GM18502 (cell line): ENCODE data around the gene C21orf58.
A peak's percentile ranks its signal among the peaks of the same experiment; 100 is the strongest.
"Not testable (repeated sequence)": the region's sequence is repeated elsewhere in the genome, so short reads cannot be mapped to it uniquely, and the experiment has no call there.

ENCODE experiments used
- ATAC-seq: cut with Tn5 transposase; IDR thresholded peaks from one replicate; pipeline ENCODE4 v1.9.1; 2021; ENCODE audit warnings: mild to moderate bottlenecking; ENCODE audit not compliant: unreplicated experiment, poor library complexity

Gene C21orf58

DNA sequence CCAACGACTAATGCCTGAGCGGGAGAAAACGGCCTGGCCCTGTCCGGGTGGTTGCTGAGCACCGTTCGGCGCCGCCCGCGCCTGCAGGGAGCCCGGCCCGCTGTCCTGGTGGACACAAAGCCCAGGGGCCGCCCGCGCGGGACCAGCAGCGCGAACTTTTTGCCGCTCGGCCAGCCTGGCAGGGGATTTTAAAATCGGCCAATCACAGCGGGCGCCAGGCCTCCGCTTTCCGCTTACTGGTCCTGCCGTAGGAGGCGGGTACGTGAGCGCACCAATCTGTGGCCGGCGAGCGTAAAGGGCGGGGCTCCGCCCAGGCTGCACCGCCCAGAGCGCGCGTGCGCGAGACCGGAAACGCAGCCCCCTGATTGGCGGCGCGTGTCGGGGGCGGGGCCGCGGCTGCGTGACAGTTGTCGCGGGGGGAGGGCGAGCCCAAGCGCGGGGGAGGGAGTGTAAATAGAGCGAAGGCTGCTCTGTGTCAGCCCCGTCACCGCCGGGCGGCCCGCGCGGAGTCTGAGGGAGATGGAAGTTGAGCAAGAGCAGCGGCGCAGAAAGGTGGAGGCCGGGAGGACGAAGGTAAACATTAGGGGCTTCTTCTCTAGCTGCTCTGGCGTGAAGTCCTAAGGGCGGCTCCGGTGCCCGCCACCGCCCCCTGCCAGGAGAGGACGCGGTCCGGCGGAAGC is at the start of gene C21orf58, which contains the start of gene PCNT:
Gene C21orf58, minus strand, starts transcription at position 161 of the 680 bp plus-strand sequence. CDS start 1,132 bp downstream, outside the sequence.
Gene PCNT, plus strand, starts transcription at position 447 of the 680 bp plus-strand sequence. Its CDS starts 73 bp downstream, at position 520.
- ATAC-seq = peak; percentile 82

DNA sequence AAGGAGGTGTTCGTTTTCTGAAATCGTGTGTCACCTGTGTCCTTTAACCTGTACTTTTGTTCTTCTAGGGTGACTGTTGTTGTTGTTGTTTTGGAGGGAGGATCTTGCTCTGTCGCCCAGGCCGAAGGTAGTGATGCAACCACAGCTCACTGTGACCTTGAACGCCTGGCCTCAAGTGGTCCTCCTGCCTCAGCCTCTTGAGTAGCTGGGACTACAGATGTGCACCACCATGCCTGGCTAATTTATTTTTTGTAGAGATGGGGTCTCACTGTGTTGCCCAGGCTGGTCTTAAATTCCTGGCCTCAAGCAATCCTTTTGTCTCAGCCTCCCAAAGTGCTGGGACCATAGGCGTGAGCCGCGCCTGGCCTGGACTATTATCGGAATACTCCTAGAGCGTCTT is 49.3 kb upstream of the C21orf58 start:
- ATAC-seq = not testable (repeated sequence)

DNA sequence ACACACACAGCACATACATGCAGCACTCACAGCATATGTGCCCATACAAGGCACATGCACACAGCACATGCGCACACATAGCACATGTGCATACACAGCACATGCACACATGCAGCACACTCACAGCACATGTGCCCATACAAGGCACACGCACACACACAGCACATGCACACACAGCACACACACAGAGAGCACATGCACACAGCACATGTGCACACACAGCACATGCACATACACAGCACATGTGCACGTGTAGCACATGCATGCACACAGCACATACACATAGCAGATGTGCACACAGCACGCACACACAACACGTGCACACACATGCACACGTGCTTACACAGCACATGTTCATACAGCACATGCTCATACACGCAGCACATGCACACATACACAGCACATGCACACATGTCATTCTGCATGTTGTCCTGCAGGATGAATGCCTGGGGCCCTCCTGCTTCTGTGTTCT is 48.4 kb upstream of the C21orf58 start:
- ATAC-seq = no peak

DNA sequence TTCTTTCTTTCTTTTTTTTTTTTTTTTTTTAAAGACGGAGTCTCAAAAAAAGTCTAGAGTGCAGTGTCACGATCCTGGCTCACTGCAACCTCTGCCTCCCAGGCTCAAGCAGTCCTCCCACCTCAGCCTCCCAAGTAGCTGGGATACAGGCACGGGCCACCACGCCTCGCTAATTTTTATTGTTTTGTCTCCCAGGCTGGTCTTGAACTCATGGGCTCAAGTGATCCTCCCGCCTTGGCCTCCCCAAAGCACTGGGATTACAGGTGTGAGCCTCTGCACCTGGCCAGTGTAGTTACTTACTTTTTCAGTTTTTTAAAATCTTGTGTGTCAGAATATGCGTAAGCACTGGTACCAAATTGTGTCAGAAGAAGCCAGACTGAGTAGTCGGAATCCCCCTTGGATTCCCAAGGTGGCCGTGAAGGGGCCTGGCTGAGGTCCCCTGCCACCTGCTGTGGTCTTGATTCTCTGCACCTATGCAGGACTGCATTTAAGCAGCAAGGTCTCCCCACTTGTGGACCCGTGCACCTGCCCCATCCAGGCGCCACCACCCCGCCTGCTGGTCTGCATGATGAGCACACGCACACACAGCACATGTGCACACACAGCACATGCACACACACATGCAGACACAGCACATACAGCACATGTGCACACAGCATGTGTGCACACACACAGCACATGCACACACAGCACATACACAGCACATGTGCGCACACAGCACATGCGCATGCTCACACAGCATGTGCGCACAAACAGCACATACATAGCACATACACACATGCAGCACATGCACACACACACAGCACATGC is 47.7 kb upstream of the C21orf58 start:
- ATAC-seq = no peak

DNA sequence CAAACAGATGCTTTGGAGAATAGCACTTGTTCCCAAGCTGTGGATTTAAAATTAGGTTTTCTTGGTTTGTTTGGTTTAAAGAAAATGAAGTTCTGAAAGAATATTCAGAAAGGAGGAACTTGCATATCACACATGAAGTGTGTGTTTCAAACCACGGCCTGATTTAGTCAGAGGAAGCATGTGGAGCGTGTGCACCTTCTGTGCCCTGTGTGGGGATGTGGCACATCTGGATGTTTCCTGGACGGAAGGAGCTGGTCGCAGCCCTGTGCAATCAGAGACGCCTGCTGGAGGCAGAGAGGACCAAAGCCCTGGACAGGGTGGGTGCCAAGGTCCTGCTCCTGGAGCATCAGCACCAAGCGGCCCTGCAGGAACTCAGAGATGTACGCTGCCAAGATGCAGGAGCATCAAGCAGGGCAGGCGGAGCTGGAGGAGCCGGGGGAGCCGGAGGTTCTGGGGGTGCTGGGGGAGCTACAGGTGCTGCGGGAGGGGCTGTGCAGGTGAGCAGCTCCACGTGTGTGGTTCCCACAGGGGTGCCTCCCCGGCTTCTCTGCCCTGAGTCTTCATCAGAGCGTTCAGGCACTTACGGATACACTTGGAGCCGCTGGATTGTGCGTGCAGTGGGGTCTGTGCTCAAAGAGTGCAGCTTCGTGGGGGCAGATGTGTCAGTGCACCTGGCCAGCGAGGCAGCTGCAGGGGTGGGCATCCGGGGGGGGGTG is 46.0 kb upstream of the C21orf58 start:
- ATAC-seq = no peak

DNA sequence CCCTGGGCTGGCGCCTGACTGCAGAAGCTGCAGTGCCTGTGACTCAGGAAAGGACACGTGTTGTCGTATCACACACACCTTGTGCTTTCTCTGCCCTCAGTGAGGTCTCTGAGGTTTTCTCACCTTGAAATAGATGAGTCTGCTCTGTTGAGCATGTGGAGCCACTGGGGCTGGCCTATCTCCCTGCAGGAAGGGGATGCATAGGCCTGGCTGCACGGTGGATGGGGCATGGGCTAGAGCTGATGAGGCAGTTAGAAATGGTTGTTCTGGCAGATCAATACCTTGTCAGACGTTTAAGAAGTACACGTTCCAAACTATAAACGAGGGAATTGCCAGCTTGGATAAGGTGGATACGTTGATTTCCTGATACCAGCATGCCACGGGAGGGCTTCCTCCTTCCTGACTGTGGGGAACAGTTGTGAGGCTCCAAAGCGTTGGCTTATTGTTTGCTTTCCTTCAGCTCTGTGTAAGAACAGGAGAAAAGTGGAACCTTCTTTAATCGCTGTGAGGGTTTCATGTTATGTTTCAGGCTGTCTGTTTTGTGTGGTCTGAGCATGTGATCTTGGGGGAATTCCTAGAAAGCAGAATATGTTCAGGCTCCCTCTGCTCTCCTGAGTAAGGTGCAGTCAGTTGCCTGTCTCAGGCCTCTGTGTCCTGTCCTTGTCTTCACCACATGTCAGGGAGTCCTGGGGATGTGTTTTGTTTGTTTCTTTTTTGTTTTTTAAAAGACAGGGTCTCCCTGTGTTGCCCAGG is 45.0 kb upstream of the C21orf58 start:
- ATAC-seq = peak; percentile 50

DNA sequence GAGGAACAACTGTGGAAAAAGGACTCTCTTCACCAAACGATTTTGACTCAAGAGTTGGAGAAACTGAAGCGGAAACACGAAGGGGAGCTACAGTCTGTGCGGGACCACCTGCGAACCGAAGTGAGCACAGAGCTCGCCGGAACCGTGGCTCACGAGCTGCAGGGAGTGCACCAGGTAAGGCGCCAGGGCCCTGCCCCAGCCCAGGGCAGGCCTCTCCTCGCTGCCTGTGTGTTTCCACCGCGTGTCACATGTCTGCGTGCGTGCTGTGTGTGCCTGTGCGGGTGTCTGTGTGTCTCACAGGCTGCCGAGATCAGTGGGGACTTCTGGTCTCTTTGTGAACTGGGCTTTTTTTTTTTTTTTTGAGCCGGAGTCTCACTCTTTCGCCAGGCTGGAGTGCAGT is 43.3 kb upstream of the C21orf58 start:
- ATAC-seq = no peak

DNA sequence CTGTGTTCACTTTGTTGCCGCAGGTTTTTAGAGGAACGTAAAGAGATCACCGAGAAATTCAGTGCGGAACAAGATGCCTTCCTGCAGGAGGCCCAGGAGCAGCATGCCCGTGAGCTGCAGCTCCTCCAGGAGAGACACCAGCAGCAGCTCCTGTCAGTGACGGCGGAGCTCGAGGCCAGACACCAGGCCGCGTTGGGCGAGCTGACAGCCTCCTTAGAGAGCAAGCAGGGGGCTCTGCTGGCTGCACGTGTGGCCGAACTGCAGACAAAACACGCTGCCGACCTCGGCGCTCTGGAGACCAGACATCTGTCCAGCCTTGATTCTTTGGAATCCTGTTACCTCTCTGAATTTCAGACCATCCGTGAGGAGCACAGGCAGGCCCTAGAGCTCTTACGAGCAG is 42.9 kb upstream of the C21orf58 start:
- no peak for ATAC-seq

DNA sequence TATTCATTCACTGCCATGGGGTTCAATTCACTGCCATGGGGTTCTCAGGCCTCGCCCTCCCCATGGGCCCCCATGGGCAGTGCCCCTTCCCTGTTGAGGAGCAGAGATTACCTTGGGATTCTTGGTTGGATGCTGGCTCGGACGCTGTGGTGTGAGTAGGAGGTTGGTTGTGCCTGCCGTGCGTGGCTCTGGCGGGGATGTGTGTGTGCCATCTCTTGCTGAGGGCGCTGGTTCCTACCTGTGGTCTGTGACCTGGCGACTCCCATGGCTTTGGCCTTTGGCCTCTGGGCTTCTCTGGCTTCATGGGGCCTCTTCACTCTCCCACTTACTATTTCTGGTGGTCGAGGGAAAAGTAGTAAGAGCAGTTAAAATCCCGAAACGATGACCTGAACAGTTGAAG is 42.4 kb upstream of the C21orf58 start:
- no peak for ATAC-seq

DNA sequence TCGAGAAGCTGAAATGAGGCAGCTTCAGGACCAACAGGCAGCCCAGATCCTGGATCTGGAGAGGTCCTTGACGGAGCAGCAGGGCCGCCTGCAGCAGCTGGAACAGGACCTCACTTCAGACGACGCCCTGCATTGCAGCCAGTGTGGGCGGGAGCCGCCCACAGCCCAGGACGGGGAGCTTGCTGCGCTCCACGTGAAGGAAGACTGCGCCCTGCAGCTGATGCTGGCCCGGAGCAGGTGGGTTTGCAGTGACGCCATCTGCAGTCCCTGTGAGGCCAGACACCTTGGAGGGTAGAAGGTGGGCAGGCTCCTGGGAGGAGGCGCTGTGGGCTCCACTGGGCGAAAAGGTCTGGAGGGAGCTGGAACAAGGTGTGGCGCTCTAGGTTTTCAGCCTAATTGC is 40.0 kb upstream of the C21orf58 start:
- ATAC-seq = no peak

DNA sequence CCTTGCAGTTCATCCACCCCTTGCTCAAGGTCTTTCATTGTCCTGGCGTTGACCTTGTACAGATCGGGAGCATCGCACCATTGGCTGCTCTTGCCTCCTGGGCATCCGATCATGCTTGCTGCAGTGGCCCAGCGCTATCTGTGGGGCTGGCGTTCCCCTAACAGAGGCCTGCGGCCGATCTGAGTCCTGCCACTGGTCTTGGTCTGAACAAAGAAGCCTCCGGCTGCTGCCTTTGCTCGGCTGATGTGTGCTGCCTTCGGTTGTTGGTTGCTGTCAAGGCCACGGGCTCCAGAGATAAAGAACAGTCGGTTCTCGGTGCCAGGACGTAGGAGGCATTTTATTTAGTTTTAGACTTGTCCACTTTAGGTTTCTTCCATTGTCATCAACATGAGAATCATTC is 39.3 kb upstream of the C21orf58 start:
- no peak for ATAC-seq

DNA sequence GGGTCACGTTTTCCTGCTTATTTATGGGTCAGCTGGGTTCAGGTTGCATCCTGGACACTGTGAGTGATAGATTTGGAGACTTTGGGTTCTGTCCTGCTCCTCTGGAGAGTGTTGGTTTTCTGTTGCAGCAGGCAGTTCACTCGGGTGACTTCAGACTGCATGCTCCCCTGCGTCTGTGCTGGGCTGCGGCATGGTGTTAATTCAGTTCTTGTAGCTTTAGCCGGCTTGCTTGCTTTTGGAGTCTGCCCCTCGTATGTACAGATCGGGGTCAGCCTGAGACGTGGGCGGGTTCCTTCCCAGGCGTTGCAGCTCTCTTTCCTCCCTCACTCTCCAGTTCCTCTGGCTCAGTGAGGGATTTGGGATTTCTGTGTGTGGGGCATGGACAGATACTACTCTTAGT is 38.3 kb upstream of the C21orf58 start:
- ATAC-seq = no peak

DNA sequence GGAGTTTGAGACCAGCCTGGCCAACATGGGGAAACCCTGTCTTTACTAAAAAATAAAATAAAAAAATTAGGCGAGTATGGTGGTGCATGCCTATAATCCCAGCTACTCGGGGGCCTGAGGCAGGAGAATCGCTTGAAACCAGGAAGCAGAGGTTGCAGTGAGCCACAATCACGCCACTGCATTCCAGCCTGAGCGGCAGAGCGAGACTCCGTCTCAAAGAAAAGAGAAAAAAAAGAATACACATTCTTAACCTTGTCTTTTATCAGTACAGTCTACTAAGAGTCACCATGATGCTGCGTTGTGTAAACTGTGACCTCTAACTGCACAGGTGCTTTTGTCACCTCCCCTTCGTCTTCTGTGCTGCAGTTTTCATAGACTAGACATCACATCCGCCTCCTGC is 37.5 kb upstream of the C21orf58 start:
- no peak for ATAC-seq

DNA sequence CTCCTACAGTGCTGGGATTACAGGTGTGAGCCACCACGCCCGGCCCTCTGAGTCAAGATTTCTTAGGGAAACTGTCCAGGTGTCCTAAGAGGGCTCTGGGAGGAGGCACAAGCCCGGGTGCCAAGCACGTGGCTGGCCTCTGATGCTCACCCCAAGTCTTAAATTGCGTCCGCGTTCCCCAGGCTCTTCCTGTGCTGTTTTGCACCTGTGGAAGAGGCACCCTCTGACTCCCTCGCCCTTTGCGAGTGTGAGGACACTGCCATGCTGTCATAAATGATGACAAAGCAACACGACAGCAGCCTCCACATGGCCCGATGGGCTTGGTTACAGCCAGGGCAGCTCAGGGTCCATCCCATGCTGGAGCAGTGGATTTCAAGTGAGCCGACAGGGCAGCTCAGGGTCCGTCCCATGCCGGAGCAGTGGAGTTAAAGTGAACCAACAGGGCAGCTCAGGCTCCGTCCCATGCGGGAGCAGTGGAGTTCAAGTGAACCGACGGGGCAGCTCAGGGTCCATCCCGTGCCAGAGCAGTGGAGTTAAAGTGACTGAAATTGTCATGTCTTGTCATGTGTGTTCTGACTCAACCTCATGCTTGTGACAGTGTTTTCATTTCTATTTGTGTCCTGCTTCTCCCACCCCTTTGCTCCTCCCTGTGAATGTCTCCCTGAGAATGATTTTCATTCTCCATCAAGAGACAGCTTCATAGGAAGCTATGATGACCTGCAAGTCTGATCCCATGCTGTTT is 34.2 kb upstream of the C21orf58 start:
- no peak for ATAC-seq

DNA sequence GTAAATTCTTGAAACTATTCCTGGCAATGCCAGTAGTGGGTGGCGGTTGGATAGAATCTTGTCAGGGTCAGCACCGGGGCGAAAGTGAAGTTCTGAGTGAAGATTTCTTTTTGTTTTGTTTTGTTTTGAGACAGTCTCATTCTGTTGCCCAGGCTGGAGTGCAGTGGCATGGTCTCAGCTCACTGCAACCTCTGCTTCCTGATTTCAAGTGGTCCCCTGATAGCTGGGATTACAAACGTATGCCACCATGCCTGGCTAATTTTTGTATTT is 33.6 kb upstream of the C21orf58 start:
- ATAC-seq = no peak

DNA sequence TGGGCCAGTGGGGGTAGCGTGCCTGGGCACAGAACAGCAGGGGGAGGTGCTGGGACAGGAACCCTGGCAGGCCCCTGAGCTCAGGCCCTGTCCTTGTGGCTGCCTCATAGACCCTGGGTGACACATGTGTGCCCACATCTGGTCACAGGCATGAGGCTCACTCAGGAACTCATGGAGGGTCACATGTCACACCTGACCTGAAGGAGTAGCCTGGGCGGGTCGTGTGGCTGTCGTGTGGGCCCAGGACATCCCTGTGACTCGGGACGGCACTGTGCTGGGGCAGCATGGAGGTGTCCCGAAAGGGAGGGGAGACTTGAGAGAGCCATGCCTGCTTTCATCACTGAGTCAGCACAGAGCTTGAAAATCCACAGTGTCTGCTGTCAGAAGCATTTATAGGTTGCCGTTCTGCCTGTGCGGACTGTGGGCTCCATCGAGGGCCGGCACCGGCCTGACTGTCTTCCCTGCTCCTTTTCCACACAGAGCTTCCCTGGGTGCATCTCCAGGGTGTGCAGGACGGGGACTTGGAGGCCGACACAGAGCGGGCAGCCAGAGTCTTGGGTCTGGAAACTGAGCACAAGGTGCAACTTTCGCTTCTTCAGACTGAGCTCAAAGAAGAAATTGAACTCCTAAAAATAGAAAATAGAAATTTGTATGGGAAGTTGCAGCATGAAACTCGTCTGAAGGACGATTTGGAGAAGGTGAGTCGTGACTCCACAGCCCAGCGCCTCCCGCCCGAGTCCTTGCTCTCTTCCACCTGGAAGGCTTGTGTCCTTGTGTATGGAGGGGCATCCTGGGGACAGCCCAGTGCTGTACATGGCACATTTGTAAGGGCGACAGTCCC is 33.0 kb upstream of the C21orf58 start:
- no peak for ATAC-seq

DNA sequence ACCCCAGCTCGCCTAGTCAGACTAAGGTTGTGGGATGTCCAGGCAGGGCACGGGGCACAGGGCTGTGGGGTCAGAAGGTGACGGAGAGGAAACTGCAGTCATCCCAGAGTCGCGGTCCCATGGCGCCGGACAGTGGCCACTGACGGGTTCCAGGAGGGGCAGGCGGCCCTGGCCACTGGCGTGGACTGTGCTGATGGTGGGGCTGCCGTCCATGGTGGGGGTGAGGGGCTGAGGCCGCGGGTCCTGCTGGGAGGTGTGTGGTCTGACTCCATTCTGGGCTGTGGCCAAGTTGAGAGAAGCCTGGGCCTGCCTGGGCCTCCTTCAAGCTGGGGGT is 32.3 kb upstream of the C21orf58 start:
- ATAC-seq = no peak

DNA sequence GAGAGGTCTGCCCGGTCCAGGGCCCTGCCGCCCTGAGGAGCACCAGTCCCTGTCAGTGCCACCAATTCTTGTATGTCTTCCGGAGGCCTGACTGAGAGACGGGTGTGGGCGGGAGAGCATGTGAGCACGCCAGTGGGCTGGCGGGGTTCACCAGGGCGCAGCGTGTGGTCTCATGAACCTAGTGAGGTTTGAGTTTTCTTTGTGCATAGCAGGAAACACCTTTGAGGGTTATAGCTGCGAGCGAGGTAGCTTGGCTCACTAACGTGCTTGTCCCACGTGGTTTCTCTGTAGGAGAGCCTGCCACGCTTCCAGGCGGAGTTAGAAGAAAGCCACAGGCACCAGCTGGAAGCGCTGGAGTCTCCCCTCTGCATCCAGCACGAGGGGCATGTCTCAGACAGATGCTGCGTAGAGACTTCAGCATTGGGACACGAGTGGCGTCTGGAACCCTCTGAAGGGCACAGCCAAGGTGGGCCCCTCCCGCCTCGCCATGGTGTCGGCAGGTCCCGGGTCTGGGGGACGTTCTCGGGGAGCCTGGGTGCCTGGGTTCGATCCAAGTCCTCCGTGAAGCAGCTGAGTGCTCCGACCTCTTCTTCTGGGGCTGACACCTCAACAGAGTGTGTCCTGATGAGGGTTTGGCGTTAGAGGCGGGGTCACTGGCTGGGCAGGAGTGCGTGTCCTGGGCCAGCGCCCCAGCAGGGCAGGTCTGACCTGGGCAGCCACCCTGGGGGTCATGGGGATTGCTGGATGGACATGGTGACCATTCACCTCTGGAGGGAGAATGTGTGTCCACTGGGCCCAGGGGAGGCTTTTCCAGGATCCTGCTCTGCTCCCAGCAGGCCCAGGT is 31.7 kb upstream of the C21orf58 start:
- ATAC-seq = no peak
